SK-N-SH treated with all-trans-retinoic acid at 6 μM for 48 hours (cell line): ENCODE data around the gene OR4C6.

ENCODE experiments used
- ARNTL ChIP-seq: fragments of 450-650 bp; formaldehyde crosslinking; IDR thresholded peaks from 2 replicates; pipeline ENCODE4 v1.5.0; 2020; ENCODE audit warnings: low read depth, mild to moderate bottlenecking, moderate library complexity, borderline replicate concordance
- GLIS3 ChIP-seq: fragments of 250-450 bp; sonication (Bioruptor Pico); IDR thresholded peaks from 2 replicates; pipeline ENCODE4 v1.5.0; 2020; ENCODE audit warnings: mild to moderate bottlenecking, moderate library complexity
- PATZ1 ChIP-seq: fragments of 250-450 bp; sonication (Bioruptor Pico); IDR thresholded peaks from 2 replicates; pipeline ENCODE4 v1.8.0; 2020; ENCODE audit warnings: mild to moderate bottlenecking, moderate library complexity, borderline replicate concordance
- ZFP30 ChIP-seq: fragments of 450-650 bp; formaldehyde crosslinking; IDR thresholded peaks from 2 replicates; pipeline ENCODE4 v1.5.0; 2022; ENCODE audit warnings: mild to moderate bottlenecking, moderate library complexity
- TF ChIP-seq, protein P1 (sequence below): fragments of 250-450 bp; sonication (Bioruptor Pico); IDR thresholded peaks from 2 replicates; pipeline ENCODE4 v1.5.1; 2020; ENCODE audit warnings: low read depth, mild to moderate bottlenecking, moderate library complexity

DNA sequence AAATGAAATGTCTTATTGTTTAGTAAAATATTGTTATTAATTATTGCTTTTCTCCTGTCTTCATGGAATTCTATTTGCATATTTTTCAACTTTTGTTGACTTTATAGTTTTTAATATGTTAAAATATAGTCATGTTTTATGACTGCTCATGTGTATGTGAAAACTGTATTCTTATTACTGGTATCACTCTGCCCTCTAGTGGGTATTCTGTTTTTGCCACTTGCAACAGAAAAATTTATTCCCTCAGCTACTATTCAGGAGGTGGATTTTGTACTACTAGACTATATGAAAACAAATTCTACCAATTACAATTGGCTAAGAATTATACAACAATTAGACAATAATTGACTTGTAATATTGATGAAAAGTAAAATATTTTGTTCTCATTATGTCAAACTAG, 45.0 kb downstream of the OR4C6 start:
- TF ChIP-seq, protein P1, sequence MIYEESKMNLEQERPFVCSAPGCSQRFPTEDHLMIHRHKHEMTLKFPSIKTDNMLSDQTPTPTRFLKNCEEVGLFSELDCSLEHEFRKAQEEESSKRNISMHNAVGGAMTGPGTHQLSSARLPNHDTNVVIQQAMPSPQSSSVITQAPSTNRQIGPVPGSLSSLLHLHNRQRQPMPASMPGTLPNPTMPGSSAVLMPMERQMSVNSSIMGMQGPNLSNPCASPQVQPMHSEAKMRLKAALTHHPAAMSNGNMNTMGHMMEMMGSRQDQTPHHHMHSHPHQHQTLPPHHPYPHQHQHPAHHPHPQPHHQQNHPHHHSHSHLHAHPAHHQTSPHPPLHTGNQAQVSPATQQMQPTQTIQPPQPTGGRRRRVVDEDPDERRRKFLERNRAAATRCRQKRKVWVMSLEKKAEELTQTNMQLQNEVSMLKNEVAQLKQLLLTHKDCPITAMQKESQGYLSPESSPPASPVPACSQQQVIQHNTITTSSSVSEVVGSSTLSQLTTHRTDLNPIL (CRISPR knock-in tag) = no peak
- TF ChIP-seq ZFP30 (CRISPR knock-in tag) (no peak), GLIS3 (no peak), PATZ1 (CRISPR knock-in tag) (no peak), ARNTL (no peak)
